DND-41 (cell line): ENCODE results near the gene TSHZ3.

Experiments used
- EZH2 ChIP-seq: IDR thresholded peaks from 3 replicates; pipeline ENCODE4 v1.6.1; 2012; ENCODE audit warnings: borderline replicate concordance, low read depth, mild to moderate bottlenecking, moderate library complexity, low read length, inconsistent platforms; ENCODE audit not compliant: severe bottlenecking
- TF ChIP-seq, protein P1 (sequence below): IDR thresholded peaks from 2 replicates; pipeline ENCODE4 v1.5.1; 2012; ENCODE audit warnings: borderline replicate concordance, low read length, moderate library complexity, mild to moderate bottlenecking; ENCODE audit not compliant: poor library complexity, severe bottlenecking; ENCODE audit errors: extremely low read depth

DNA sequence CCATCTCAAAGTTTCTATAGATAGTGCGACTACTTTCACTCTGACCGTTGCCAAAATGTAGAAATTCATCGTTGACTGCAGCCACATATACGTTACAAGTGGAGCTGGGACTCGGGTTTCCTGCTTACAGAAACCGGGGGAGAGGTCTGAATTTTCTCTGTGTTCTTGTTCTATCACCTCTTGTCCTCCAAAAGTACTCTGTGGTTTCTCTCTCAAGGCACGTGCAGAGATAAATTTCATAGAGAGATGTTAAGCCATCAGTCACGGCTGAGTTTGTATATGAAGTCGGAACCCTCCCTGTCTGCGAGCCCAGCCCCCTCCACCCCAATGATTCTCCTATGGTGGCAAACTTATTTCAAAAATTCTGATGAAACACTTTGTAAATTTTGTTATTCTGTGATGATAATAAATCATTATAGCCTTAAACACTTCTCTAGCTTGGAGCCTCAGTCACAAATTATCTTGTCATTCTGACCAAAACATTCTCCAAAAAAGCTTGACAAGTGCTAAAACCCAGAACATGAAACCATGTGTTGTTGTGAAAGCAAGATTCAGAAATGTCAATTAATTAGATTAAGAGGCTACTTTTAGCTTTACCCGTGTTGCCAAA, 87.5 kb downstream of the TSHZ3 start:
- TF ChIP-seq, protein P1, sequence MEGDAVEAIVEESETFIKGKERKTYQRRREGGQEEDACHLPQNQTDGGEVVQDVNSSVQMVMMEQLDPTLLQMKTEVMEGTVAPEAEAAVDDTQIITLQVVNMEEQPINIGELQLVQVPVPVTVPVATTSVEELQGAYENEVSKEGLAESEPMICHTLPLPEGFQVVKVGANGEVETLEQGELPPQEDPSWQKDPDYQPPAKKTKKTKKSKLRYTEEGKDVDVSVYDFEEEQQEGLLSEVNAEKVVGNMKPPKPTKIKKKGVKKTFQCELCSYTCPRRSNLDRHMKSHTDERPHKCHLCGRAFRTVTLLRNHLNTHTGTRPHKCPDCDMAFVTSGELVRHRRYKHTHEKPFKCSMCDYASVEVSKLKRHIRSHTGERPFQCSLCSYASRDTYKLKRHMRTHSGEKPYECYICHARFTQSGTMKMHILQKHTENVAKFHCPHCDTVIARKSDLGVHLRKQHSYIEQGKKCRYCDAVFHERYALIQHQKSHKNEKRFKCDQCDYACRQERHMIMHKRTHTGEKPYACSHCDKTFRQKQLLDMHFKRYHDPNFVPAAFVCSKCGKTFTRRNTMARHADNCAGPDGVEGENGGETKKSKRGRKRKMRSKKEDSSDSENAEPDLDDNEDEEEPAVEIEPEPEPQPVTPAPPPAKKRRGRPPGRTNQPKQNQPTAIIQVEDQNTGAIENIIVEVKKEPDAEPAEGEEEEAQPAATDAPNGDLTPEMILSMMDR: no peak
- TF ChIP-seq EZH2: no peak
